H9 (cell line): ENCODE data around the gene NAIF1. TPM values are rescaled to one million over a fixed set of nuclear protein-coding genes. Genes with fewer than 3 reads are reported as not detected.

ENCODE experiments used
- DNase-seq: peaks from one replicate; pipeline ENCODE4 v3.0.0-alpha.2; 2017
- H2AFZ ChIP-seq: one replicate; pipeline ENCODE4 v1.6.1; 2013; ENCODE audit warnings: mild to moderate bottlenecking, low read length, control low read depth, moderate library complexity
- H2AK5ac ChIP-seq: 2 replicates; pipeline ENCODE4 v1.6.1; 2013; ENCODE audit warnings: low read length, control low read depth, mixed read lengths; ENCODE audit not compliant: insufficient read length
- H2BK120ac ChIP-seq: one replicate; pipeline ENCODE4 v1.6.1; 2013; ENCODE audit warnings: low read depth, mild to moderate bottlenecking, low read length, control low read depth, inconsistent platforms; ENCODE audit not compliant: poor library complexity, severe bottlenecking
- H2BK12ac ChIP-seq: 2 replicates; pipeline ENCODE4 v1.6.1; 2013; ENCODE audit warnings: low read length, control low read depth, mixed read lengths, low read depth; ENCODE audit not compliant: insufficient read length
- H2BK15ac ChIP-seq: 2 replicates; pipeline ENCODE4 v1.6.1; 2013; ENCODE audit warnings: low read depth, low read length, control low read depth
- H2BK20ac ChIP-seq: one replicate; pipeline ENCODE4 v1.6.1; 2013; ENCODE audit warnings: low read depth, mild to moderate bottlenecking, low read length, control low read depth, inconsistent platforms; ENCODE audit not compliant: poor library complexity, severe bottlenecking
- H2BK5ac ChIP-seq: 2 replicates; pipeline ENCODE4 v1.6.1; 2013; ENCODE audit warnings: low read length, control low read depth, mixed read lengths; ENCODE audit not compliant: insufficient read length
- H3K14ac ChIP-seq: 2 replicates; pipeline ENCODE4 v1.6.1; 2013; ENCODE audit warnings: low read length, control low read depth; ENCODE audit not compliant: insufficient read depth
- H3K18ac ChIP-seq: 2 replicates; pipeline ENCODE4 v1.6.1; 2013; ENCODE audit warnings: low read depth, mild to moderate bottlenecking, mixed read lengths, low read length, control low read depth; ENCODE audit not compliant: insufficient read length
- H3K23ac ChIP-seq: 2 replicates; pipeline ENCODE4 v1.6.1; 2013; ENCODE audit warnings: low read length, control low read depth, mixed read lengths, low read depth; ENCODE audit not compliant: insufficient read length
- H3K23me2 ChIP-seq: 2 replicates; pipeline ENCODE4 v1.6.1; 2013; ENCODE audit warnings: low read depth, mild to moderate bottlenecking, mixed read lengths, low read length, control low read depth; ENCODE audit not compliant: insufficient read length, poor library complexity, severe bottlenecking
- H3K27ac ChIP-seq: 2 replicates; pipeline ENCODE4 v1.5.1; 2013; ENCODE audit warnings: low read length, control low read depth, mixed read lengths, low read depth; ENCODE audit not compliant: insufficient read length
- H3K27me3 ChIP-seq: 2 replicates; pipeline ENCODE4 v1.6.1; 2013; ENCODE audit warnings: low read length, control low read depth, inconsistent platforms; ENCODE audit not compliant: insufficient read depth
- H3K4ac ChIP-seq: 2 replicates; pipeline ENCODE4 v1.6.1; 2013; ENCODE audit warnings: low read depth, mild to moderate bottlenecking, control low read depth, inconsistent platforms, low read length, moderate library complexity
- H3K4me1 ChIP-seq: 2 replicates; pipeline ENCODE4 v1.6.1; 2013; ENCODE audit warnings: low read length, control low read depth, inconsistent platforms; ENCODE audit not compliant: insufficient read depth
- H3K4me2 ChIP-seq: 2 replicates; pipeline ENCODE4 v1.6.1; 2013; ENCODE audit warnings: low read length, control low read depth, mixed read lengths; ENCODE audit not compliant: insufficient read length, insufficient read depth
- H3K56ac ChIP-seq: 2 replicates; pipeline ENCODE4 v1.6.1; 2013; ENCODE audit warnings: low read depth, mild to moderate bottlenecking, mixed read lengths, low read length, control low read depth; ENCODE audit not compliant: insufficient read length
- H3K79me1 ChIP-seq: 2 replicates; pipeline ENCODE4 v1.6.1; 2013; ENCODE audit warnings: low read depth, mild to moderate bottlenecking, moderate library complexity, low read length, control low read depth, inconsistent platforms; ENCODE audit not compliant: insufficient read depth, poor library complexity, severe bottlenecking
- H3K79me2 ChIP-seq: 2 replicates; pipeline ENCODE4 v1.6.1; 2013; ENCODE audit warnings: low read length, control low read depth, inconsistent platforms; ENCODE audit not compliant: insufficient read depth
- H3K9ac ChIP-seq: 2 replicates; pipeline ENCODE4 v1.6.1; 2013; ENCODE audit warnings: low read length, control low read depth, mixed read lengths; ENCODE audit not compliant: insufficient read length; ENCODE audit errors: extremely low read depth
- H3K9me3 ChIP-seq: one replicate; pipeline ENCODE4 v1.6.1; 2013; ENCODE audit warnings: low read depth, low read length, inconsistent platforms; ENCODE audit not compliant: control insufficient read depth
- H3T11ph ChIP-seq: one replicate; pipeline ENCODE4 v1.6.1; 2013; ENCODE audit warnings: mild to moderate bottlenecking, low read length, control low read depth, inconsistent platforms
- H4K20me1 ChIP-seq: one replicate; pipeline ENCODE4 v1.6.1; 2013; ENCODE audit not compliant: control insufficient read depth, insufficient read length, insufficient read depth
- H4K5ac ChIP-seq: 2 replicates; pipeline ENCODE4 v1.6.1; 2013; ENCODE audit warnings: low read depth, mild to moderate bottlenecking, mixed read lengths, low read length, control low read depth; ENCODE audit not compliant: insufficient read length
- H4K8ac ChIP-seq: replicated peaks from 2 replicates; pipeline ENCODE4 v1.6.1; 2013; ENCODE audit warnings: low read length, control low read depth, mixed read lengths, low read depth; ENCODE audit not compliant: insufficient read length
- H4K91ac ChIP-seq: 2 replicates; pipeline ENCODE4 v1.6.1; 2013; ENCODE audit warnings: low read depth, mild to moderate bottlenecking, moderate library complexity, mixed read lengths, low read length, control low read depth; ENCODE audit not compliant: insufficient read length
- H3K27ac Mint-ChIP-seq, 3 experiments: 2 replicates in 2 of 3; 3 replicates in 1 of 3; pipeline ENCODE4 v1.8.0; 2020 to 2021; ENCODE audit warnings: mixed read lengths in 3 of 3, mild to moderate bottlenecking in 1 of 3, moderate library complexity in 1 of 3
- H3K27me3 Mint-ChIP-seq: 2 replicates; pipeline ENCODE4 v1.8.0; 2021; ENCODE audit warnings: low read depth, mild to moderate bottlenecking, moderate library complexity, mixed read lengths
- H3K36me3 Mint-ChIP-seq, 3 experiments: 2 replicates in 2 of 3; 3 replicates in 1 of 3; pipeline ENCODE4 v1.8.0; 2020 to 2021; ENCODE audit warnings: low read depth in 3 of 3, mixed read lengths in 3 of 3; ENCODE audit not compliant: insufficient read depth in 1 of 3
- H3K4me1 Mint-ChIP-seq, 2 experiments: 2 replicates each; pipeline ENCODE4 v1.8.0; 2020; ENCODE audit warnings: mixed read lengths in 2 of 2
- H3K4me3 Mint-ChIP-seq, 2 experiments: 2 replicates in 1 of 2; 3 replicates in 1 of 2; pipeline ENCODE4 v1.8.0; 2020 to 2021; ENCODE audit warnings: mild to moderate bottlenecking in 2 of 2, mixed read lengths in 2 of 2, moderate library complexity in 1 of 2
- H3K9me3 Mint-ChIP-seq, 2 experiments: 2 replicates in 1 of 2; 3 replicates in 1 of 2; pipeline ENCODE4 v1.8.0; 2020; ENCODE audit warnings: mild to moderate bottlenecking in 2 of 2, mixed read lengths in 2 of 2, moderate library complexity in 1 of 2
- WGBS: extraction: QIAGEN DNeasy Blood & Tissue Kit; methylation state at CpG from one replicate; pipeline ENCODE4 v1.1.7; 2013; ENCODE audit warnings: missing lambda C conversion rate, low lambda C conversion rate, mixed read lengths; ENCODE audit not compliant: insufficient read length; ENCODE audit errors: extremely low coverage; 5-methylcytosine and 5-hydroxymethylcytosine counted together
- total RNA-seq: library from RNA; stranded (reverse); gene quantifications from 2 replicates; pipeline ENCODE4 v1.2.1, GENCODE V29; 2021
- TF ChIP-seq, protein P1 (sequence below): fragments of 200-600 bp; sonication (generic); conservative IDR thresholded peaks from 3 replicates; pipeline ENCODE4 v1.8.0; 2021; ENCODE audit warnings: antibody characterized with exemption, mild to moderate bottlenecking

The NAIF1 gene
- total RNA-seq, 1 experiment from 2014 or later = 6.3 TPM

DNA sequence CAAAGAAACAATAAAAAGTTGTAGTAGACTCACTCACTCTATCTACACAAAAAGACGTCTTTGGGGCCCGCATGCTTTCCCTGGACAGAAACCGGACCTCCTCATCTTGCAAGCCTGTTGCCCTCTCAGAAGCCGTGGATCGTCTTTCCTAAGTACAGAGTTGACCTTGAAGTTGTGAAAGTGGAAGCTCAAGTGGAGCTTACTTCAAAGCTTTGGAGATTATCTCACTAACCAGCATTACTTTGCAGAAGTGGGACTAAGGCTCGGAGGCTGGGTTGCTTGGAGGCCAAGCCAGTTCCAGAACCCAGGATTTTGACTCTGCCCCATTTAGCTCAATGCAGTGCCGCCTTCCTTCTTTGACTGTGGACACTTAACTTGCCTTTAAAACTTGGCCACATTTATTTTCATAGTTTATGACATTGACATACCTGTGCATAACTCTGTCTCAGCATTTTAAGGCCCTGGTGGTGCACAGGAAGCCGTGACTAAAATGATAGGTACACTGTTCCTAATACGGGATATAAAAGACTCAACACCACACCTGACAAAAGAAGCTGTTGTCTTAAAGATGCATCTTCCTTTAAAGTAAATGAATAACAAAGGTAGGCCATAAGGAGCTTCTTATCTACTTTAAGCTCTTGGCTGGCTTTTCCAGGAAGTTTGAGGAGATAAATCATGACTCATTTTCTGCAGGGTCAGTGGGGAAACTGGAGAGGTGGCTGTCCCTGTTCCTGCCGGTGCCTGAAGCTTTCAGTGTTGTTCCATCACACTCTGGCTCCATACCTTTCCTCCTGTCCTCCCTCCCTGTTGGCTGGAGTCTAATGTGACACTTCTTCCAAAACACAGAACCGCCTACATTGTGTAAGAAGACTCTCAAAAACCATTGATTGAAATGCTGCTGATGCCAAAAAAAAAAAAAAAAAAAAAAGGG is 11.6 kb upstream of the NAIF1 start:
- Histone ChIP-seq H2BK120ac (no peak overlapping the region), H2BK12ac (no peak overlapping the region), H3K9me3 (no peaks in the 10 kb centered on the region), H3K23me2 (no peaks in the 10 kb centered on the region), H4K20me1 (no peaks in the 10 kb centered on the region), H2AK5ac (no peak overlapping the region), H4K91ac (no peak overlapping the region), H2BK5ac (no peak overlapping the region), H3K27me3 (no peaks in the 10 kb centered on the region), H3K79me1 (no peaks in the 10 kb centered on the region), H4K8ac (no peak overlapping the region), H3K4me2 (no peak overlapping the region), H3K56ac (no peak overlapping the region), H3K79me2 (no peaks in the 10 kb centered on the region; the same call in 1 of the 2 replicates), H3T11ph (no peak overlapping the region), H3K18ac (no peak overlapping the region), H2BK20ac (no peak overlapping the region), H2AFZ (no peak overlapping the region), H3K27ac (no peak overlapping the region), H3K14ac (no peak overlapping the region), H3K9ac (no peak overlapping the region), H3K4me1 (peaks cover 4% of the 10 kb centered on the region; the same call in 1 of the 2 replicates), H3K23ac (no peak overlapping the region), H3K4ac (no peak overlapping the region), H4K5ac (no peak overlapping the region), H2BK15ac (no peak overlapping the region)
- no CpG with 5 or more reads among the region's 11 CpGs for WGBS
- H3K9me3 Mint-ChIP-seq = no peaks in the 10 kb centered on the region
- no peak overlapping the region for H3K4me3 Mint-ChIP-seq
- H3K36me3 Mint-ChIP-seq = peaks cover 3 to 5% (median 3%) of the 10 kb centered on the region in 3 experiments; a peak in 4 of 7 replicates
- H3K4me1 Mint-ChIP-seq = peaks cover 27 to 29% of the 10 kb centered on the region in 2 experiments
- no peak for DNase-seq
- H3K27me3 Mint-ChIP-seq = no peaks in the 10 kb centered on the region
- peak overlapping the region; percentile 60 to 88 (median 81); a peak in 5 of 7 replicates for H3K27ac Mint-ChIP-seq
- TF ChIP-seq, protein P1, sequence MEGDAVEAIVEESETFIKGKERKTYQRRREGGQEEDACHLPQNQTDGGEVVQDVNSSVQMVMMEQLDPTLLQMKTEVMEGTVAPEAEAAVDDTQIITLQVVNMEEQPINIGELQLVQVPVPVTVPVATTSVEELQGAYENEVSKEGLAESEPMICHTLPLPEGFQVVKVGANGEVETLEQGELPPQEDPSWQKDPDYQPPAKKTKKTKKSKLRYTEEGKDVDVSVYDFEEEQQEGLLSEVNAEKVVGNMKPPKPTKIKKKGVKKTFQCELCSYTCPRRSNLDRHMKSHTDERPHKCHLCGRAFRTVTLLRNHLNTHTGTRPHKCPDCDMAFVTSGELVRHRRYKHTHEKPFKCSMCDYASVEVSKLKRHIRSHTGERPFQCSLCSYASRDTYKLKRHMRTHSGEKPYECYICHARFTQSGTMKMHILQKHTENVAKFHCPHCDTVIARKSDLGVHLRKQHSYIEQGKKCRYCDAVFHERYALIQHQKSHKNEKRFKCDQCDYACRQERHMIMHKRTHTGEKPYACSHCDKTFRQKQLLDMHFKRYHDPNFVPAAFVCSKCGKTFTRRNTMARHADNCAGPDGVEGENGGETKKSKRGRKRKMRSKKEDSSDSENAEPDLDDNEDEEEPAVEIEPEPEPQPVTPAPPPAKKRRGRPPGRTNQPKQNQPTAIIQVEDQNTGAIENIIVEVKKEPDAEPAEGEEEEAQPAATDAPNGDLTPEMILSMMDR = no peak
